ENCODE data around the gene ZNF414. TPM values are rescaled to one million over a fixed set of nuclear protein-coding genes. Genes with fewer than 3 reads are reported as not detected.

The ZNF414 gene
- total and polyA plus RNA-seq, 9 of the 15 experiments (the other 6 are each of a cell fraction or from before 2014, with no cell fraction given) = 0.03 to 27.2 (median 2.2) TPM; not detected in 2

- Histone ChIP-seq H3K4me1 (replicated peaks in 1 of 2; ENCODE audit: control insufficient read depth in 2 of 2, insufficient read depth in 2 of 2, low read length in 2 of 2) (peaks cover 0 to 20% of the 10 kb centered on the region in 2 experiments; a peak in 2 of 5 replicates), H4K20me1 (replicated peaks; ENCODE audit: control insufficient read depth, insufficient read depth, low read length) (0 out of 2 replicates have a peak, but pooled peaks cover 6% of the 10 kb centered on the region), H3K27ac (ENCODE audit: extremely low read depth, low read depth, low read length) (no peak overlapping the region), H3K27me3 (ENCODE audit: control insufficient read depth in 2 of 2, insufficient read depth in 2 of 2, low read length in 2 of 2) (peaks cover 0 to 6% of the 10 kb centered on the region in 2 experiments; a peak in 1 of 5 replicates), H3K4me2 (ENCODE audit: insufficient read depth, low read length) (no peak overlapping the region), H3K79me2 (ENCODE audit: control insufficient read depth, insufficient read depth, low read length) (no peaks in the 10 kb centered on the region), H3K9ac (ENCODE audit: insufficient read depth in 1 of 2, low read depth in 2 of 2, low read length in 2 of 2) (no peak overlapping the region), H2AFZ (ENCODE audit: low read depth, low read length) (no peak overlapping the region), H3K9me1 (ENCODE audit: control insufficient read depth, insufficient read depth, low read length) (no peaks in the 10 kb centered on the region), H3K36me3 (ENCODE audit: control insufficient read depth, insufficient read depth, low read length) (peaks cover 43% of the 10 kb centered on the region), H3K4me3 (no peak overlapping the region), H3K9me3 (replicated peaks; ENCODE audit: control insufficient read depth, insufficient read depth, low read depth, low read length) (no peaks in the 10 kb centered on the region)
- POLR2A ChIA-PET = interaction anchor here (1.5 kb wide), 1 partner anchor 8 kb away, joined by 8 read pairs; no protein-coding TSS in a partner anchor
- no peak for FAIRE-seq
- ATAC-seq = peak; percentile 26
- 80% methylated on average over 17 of the region's 25 CpGs for WGBS (ENCODE audit: insufficient coverage, low coverage, missing lambda C conversion rate)
- in situ Hi-C loops (cut with MboI) = no loop called here
- CTCF ChIA-PET (ENCODE audit: low intra/inter-chr PET ratio) = no interaction called here
- intact Hi-C loops (cut with micrococcal nuclease) = no loop called here
- no peak for DNase-seq (ENCODE audit: extremely low read depth in 1 of 4, low spot score in 3 of 4)
- no TSS peak for BruUV-seq (replicated peaks)
- TF ChIP-seq MNT (conservative IDR thresholded peaks at IDR 0.05) = no peak
- TF ChIP-seq CCNT2 (IDR thresholded peaks at IDR 0.05; ENCODE audit: borderline replicate concordance, extremely low read depth, insufficient read length, low read depth, low read length) = peak; percentile 14
- TF ChIP-seq, protein P1, sequence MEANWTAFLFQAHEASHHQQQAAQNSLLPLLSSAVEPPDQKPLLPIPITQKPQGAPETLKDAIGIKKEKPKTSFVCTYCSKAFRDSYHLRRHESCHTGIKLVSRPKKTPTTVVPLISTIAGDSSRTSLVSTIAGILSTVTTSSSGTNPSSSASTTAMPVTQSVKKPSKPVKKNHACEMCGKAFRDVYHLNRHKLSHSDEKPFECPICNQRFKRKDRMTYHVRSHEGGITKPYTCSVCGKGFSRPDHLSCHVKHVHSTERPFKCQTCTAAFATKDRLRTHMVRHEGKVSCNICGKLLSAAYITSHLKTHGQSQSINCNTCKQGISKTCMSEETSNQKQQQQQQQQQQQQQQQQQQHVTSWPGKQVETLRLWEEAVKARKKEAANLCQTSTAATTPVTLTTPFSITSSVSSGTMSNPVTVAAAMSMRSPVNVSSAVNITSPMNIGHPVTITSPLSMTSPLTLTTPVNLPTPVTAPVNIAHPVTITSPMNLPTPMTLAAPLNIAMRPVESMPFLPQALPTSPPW (CRISPR knock-in tag; IDR thresholded peaks at IDR 0.05) = no peak
- no peak for TF ChIP-seq SPI1 (IDR thresholded peaks at IDR 0.05; ENCODE audit: borderline replicate concordance, low read depth, low read length)
- peak; percentile 23; the same call in 1 of the 2 replicates for TF ChIP-seq PML (IDR thresholded peaks at IDR 0.05; ENCODE audit: low read length)
- no peak for TF ChIP-seq DDX20 (tag; IDR thresholded peaks at IDR 0.05; ENCODE audit: low read depth)
- no peak for TF ChIP-seq ZNF609 (CRISPR knock-in tag; IDR thresholded peaks at IDR 0.05; ENCODE audit: borderline replicate concordance)
- TF ChIP-seq ZNF699 (CRISPR knock-in tag; IDR thresholded peaks at IDR 0.05; ENCODE audit: insufficient replicate concordance) = no peak
- TF ChIP-seq LEF1 (IDR thresholded peaks at IDR 0.05) = no peak
- no peak for TF ChIP-seq ETV1 (tag; conservative IDR thresholded peaks at IDR 0.05; ENCODE audit: low read depth)
- no peak for TF ChIP-seq RAD51 (IDR thresholded peaks at IDR 0.05; ENCODE audit: borderline replicate concordance, low read depth)
- TF ChIP-seq TEAD2 (tag; IDR thresholded peaks at IDR 0.05) = no peak
- no peak for TF ChIP-seq BRD9 (IDR thresholded peaks at IDR 0.05; ENCODE audit: low read depth, partially characterized antibody)
These were observed 24.2 kb downstream of the ZNF414 start for GRCh38 chr19:8489561-8490394.

Measured in K562 (cell line).